H9 (cell line): ENCODE data around the gene DNAI1. TPM values are rescaled to one million over a fixed set of nuclear protein-coding genes. Genes with fewer than 3 reads are reported as not detected.
"Not testable (repeated sequence)": the region's sequence is repeated elsewhere in the genome, so short reads cannot be mapped to it uniquely, and the experiment has no call there.

ENCODE experiments used
- DNase-seq: peaks from one replicate; pipeline ENCODE4 v3.0.0-alpha.2; 2017
- H2AFZ ChIP-seq: one replicate; pipeline ENCODE4 v1.6.1; 2013; ENCODE audit warnings: mild to moderate bottlenecking, low read length, control low read depth, moderate library complexity
- H2AK5ac ChIP-seq: 2 replicates; pipeline ENCODE4 v1.6.1; 2013; ENCODE audit warnings: low read length, control low read depth, mixed read lengths; ENCODE audit not compliant: insufficient read length
- H2BK120ac ChIP-seq: one replicate; pipeline ENCODE4 v1.6.1; 2013; ENCODE audit warnings: low read depth, mild to moderate bottlenecking, low read length, control low read depth, inconsistent platforms; ENCODE audit not compliant: poor library complexity, severe bottlenecking
- H2BK12ac ChIP-seq: 2 replicates; pipeline ENCODE4 v1.6.1; 2013; ENCODE audit warnings: low read length, control low read depth, mixed read lengths, low read depth; ENCODE audit not compliant: insufficient read length
- H2BK15ac ChIP-seq: 2 replicates; pipeline ENCODE4 v1.6.1; 2013; ENCODE audit warnings: low read depth, low read length, control low read depth
- H2BK20ac ChIP-seq: one replicate; pipeline ENCODE4 v1.6.1; 2013; ENCODE audit warnings: low read depth, mild to moderate bottlenecking, low read length, control low read depth, inconsistent platforms; ENCODE audit not compliant: poor library complexity, severe bottlenecking
- H2BK5ac ChIP-seq: 2 replicates; pipeline ENCODE4 v1.6.1; 2013; ENCODE audit warnings: low read length, control low read depth, mixed read lengths; ENCODE audit not compliant: insufficient read length
- H3K14ac ChIP-seq: 2 replicates; pipeline ENCODE4 v1.6.1; 2013; ENCODE audit warnings: low read length, control low read depth; ENCODE audit not compliant: insufficient read depth
- H3K18ac ChIP-seq: 2 replicates; pipeline ENCODE4 v1.6.1; 2013; ENCODE audit warnings: low read depth, mild to moderate bottlenecking, mixed read lengths, low read length, control low read depth; ENCODE audit not compliant: insufficient read length
- H3K23ac ChIP-seq: 2 replicates; pipeline ENCODE4 v1.6.1; 2013; ENCODE audit warnings: low read length, control low read depth, mixed read lengths, low read depth; ENCODE audit not compliant: insufficient read length
- H3K23me2 ChIP-seq: 2 replicates; pipeline ENCODE4 v1.6.1; 2013; ENCODE audit warnings: low read depth, mild to moderate bottlenecking, mixed read lengths, low read length, control low read depth; ENCODE audit not compliant: insufficient read length, poor library complexity, severe bottlenecking
- H3K27ac ChIP-seq: 2 replicates; pipeline ENCODE4 v1.5.1; 2013; ENCODE audit warnings: low read length, control low read depth, mixed read lengths, low read depth; ENCODE audit not compliant: insufficient read length
- H3K27me3 ChIP-seq: 2 replicates; pipeline ENCODE4 v1.6.1; 2013; ENCODE audit warnings: low read length, control low read depth, inconsistent platforms; ENCODE audit not compliant: insufficient read depth
- H3K4ac ChIP-seq: 2 replicates; pipeline ENCODE4 v1.6.1; 2013; ENCODE audit warnings: low read depth, mild to moderate bottlenecking, control low read depth, inconsistent platforms, low read length, moderate library complexity
- H3K4me1 ChIP-seq: 2 replicates; pipeline ENCODE4 v1.6.1; 2013; ENCODE audit warnings: low read length, control low read depth, inconsistent platforms; ENCODE audit not compliant: insufficient read depth
- H3K4me2 ChIP-seq: 2 replicates; pipeline ENCODE4 v1.6.1; 2013; ENCODE audit warnings: low read length, control low read depth, mixed read lengths; ENCODE audit not compliant: insufficient read length, insufficient read depth
- H3K56ac ChIP-seq: 2 replicates; pipeline ENCODE4 v1.6.1; 2013; ENCODE audit warnings: low read depth, mild to moderate bottlenecking, mixed read lengths, low read length, control low read depth; ENCODE audit not compliant: insufficient read length
- H3K79me1 ChIP-seq: 2 replicates; pipeline ENCODE4 v1.6.1; 2013; ENCODE audit warnings: low read depth, mild to moderate bottlenecking, moderate library complexity, low read length, control low read depth, inconsistent platforms; ENCODE audit not compliant: insufficient read depth, poor library complexity, severe bottlenecking
- H3K79me2 ChIP-seq: 2 replicates; pipeline ENCODE4 v1.6.1; 2013; ENCODE audit warnings: low read length, control low read depth, inconsistent platforms; ENCODE audit not compliant: insufficient read depth
- H3K9ac ChIP-seq: 2 replicates; pipeline ENCODE4 v1.6.1; 2013; ENCODE audit warnings: low read length, control low read depth, mixed read lengths; ENCODE audit not compliant: insufficient read length; ENCODE audit errors: extremely low read depth
- H3K9me3 ChIP-seq: one replicate; pipeline ENCODE4 v1.6.1; 2013; ENCODE audit warnings: low read depth, low read length, inconsistent platforms; ENCODE audit not compliant: control insufficient read depth
- H3T11ph ChIP-seq: one replicate; pipeline ENCODE4 v1.6.1; 2013; ENCODE audit warnings: mild to moderate bottlenecking, low read length, control low read depth, inconsistent platforms
- H4K20me1 ChIP-seq: one replicate; pipeline ENCODE4 v1.6.1; 2013; ENCODE audit not compliant: control insufficient read depth, insufficient read length, insufficient read depth
- H4K5ac ChIP-seq: 2 replicates; pipeline ENCODE4 v1.6.1; 2013; ENCODE audit warnings: low read depth, mild to moderate bottlenecking, mixed read lengths, low read length, control low read depth; ENCODE audit not compliant: insufficient read length
- H4K8ac ChIP-seq: replicated peaks from 2 replicates; pipeline ENCODE4 v1.6.1; 2013; ENCODE audit warnings: low read length, control low read depth, mixed read lengths, low read depth; ENCODE audit not compliant: insufficient read length
- H4K91ac ChIP-seq: 2 replicates; pipeline ENCODE4 v1.6.1; 2013; ENCODE audit warnings: low read depth, mild to moderate bottlenecking, moderate library complexity, mixed read lengths, low read length, control low read depth; ENCODE audit not compliant: insufficient read length
- H3K27ac Mint-ChIP-seq, 3 experiments: 2 replicates in 2 of 3; 3 replicates in 1 of 3; pipeline ENCODE4 v1.8.0; 2020 to 2021; ENCODE audit warnings: mixed read lengths in 3 of 3, mild to moderate bottlenecking in 1 of 3, moderate library complexity in 1 of 3
- H3K27me3 Mint-ChIP-seq: 2 replicates; pipeline ENCODE4 v1.8.0; 2021; ENCODE audit warnings: low read depth, mild to moderate bottlenecking, moderate library complexity, mixed read lengths
- H3K36me3 Mint-ChIP-seq, 3 experiments: 2 replicates in 2 of 3; 3 replicates in 1 of 3; pipeline ENCODE4 v1.8.0; 2020 to 2021; ENCODE audit warnings: low read depth in 3 of 3, mixed read lengths in 3 of 3; ENCODE audit not compliant: insufficient read depth in 1 of 3
- H3K4me1 Mint-ChIP-seq, 2 experiments: 2 replicates each; pipeline ENCODE4 v1.8.0; 2020; ENCODE audit warnings: mixed read lengths in 2 of 2
- H3K4me3 Mint-ChIP-seq, 2 experiments: 2 replicates in 1 of 2; 3 replicates in 1 of 2; pipeline ENCODE4 v1.8.0; 2020 to 2021; ENCODE audit warnings: mild to moderate bottlenecking in 2 of 2, mixed read lengths in 2 of 2, moderate library complexity in 1 of 2
- H3K9me3 Mint-ChIP-seq, 2 experiments: 2 replicates in 1 of 2; 3 replicates in 1 of 2; pipeline ENCODE4 v1.8.0; 2020; ENCODE audit warnings: mild to moderate bottlenecking in 2 of 2, mixed read lengths in 2 of 2, moderate library complexity in 1 of 2
- WGBS: extraction: QIAGEN DNeasy Blood & Tissue Kit; methylation state at CpG from one replicate; pipeline ENCODE4 v1.1.7; 2013; ENCODE audit warnings: missing lambda C conversion rate, low lambda C conversion rate, mixed read lengths; ENCODE audit not compliant: insufficient read length; ENCODE audit errors: extremely low coverage; 5-methylcytosine and 5-hydroxymethylcytosine counted together
- total RNA-seq: library from RNA; stranded (reverse); gene quantifications from 2 replicates; pipeline ENCODE4 v1.2.1, GENCODE V29; 2021
- TF ChIP-seq, protein P1 (sequence below): fragments of 200-600 bp; sonication (generic); conservative IDR thresholded peaks from 3 replicates; pipeline ENCODE4 v1.8.0; 2021; ENCODE audit warnings: antibody characterized with exemption, mild to moderate bottlenecking

Gene DNAI1
- total RNA-seq, 1 experiment from 2014 or later = 0.22 TPM

GRCh38 chr9:34437006-34437925 is 21.3 kb upstream of the DNAI1 start:
- WGBS = no CpG with 5 or more reads among the region's 14 CpGs
- H2BK15ac ChIP-seq = no peak overlapping the region
- no peaks in the 10 kb centered on the region for H4K20me1 ChIP-seq
- no peak overlapping the region for H2AK5ac ChIP-seq
- no peaks in the 10 kb centered on the region for H3K9me3 ChIP-seq
- no peak overlapping the region for H2BK5ac ChIP-seq
- no peak overlapping the region for H2BK12ac ChIP-seq
- no peaks in the 10 kb centered on the region for H3K79me2 ChIP-seq
- TF ChIP-seq, protein P1, sequence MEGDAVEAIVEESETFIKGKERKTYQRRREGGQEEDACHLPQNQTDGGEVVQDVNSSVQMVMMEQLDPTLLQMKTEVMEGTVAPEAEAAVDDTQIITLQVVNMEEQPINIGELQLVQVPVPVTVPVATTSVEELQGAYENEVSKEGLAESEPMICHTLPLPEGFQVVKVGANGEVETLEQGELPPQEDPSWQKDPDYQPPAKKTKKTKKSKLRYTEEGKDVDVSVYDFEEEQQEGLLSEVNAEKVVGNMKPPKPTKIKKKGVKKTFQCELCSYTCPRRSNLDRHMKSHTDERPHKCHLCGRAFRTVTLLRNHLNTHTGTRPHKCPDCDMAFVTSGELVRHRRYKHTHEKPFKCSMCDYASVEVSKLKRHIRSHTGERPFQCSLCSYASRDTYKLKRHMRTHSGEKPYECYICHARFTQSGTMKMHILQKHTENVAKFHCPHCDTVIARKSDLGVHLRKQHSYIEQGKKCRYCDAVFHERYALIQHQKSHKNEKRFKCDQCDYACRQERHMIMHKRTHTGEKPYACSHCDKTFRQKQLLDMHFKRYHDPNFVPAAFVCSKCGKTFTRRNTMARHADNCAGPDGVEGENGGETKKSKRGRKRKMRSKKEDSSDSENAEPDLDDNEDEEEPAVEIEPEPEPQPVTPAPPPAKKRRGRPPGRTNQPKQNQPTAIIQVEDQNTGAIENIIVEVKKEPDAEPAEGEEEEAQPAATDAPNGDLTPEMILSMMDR = peak; percentile 88
- H2BK20ac ChIP-seq = no peak overlapping the region
- DNase-seq = peak; percentile 67
- H3T11ph ChIP-seq = no peak overlapping the region
- no peak overlapping the region for H2BK120ac ChIP-seq
- Mint-ChIP-seq H3K36me3 (peaks cover 4 to 6% (median 5%) of the 10 kb centered on the region in 3 experiments; a peak in 6 of 7 replicates), H3K27ac (no peak overlapping the region; a peak in 1 of 7 replicates), H3K27me3 (no peaks in the 10 kb centered on the region), H3K9me3 (no peaks in the 10 kb centered on the region; a peak in 1 of 5 replicates), H3K4me3 (no peak overlapping the region), H3K4me1 (no peaks in the 10 kb centered on the region)
- no peak overlapping the region for H3K23ac ChIP-seq
- H3K56ac ChIP-seq = no peak overlapping the region
- H3K4me2 ChIP-seq = no peak overlapping the region
- H2AFZ ChIP-seq = no peak overlapping the region
- no peaks in the 10 kb centered on the region for H3K23me2 ChIP-seq
- no peak overlapping the region for H3K27ac ChIP-seq
- H3K9ac ChIP-seq = no peak overlapping the region
- H3K4me1 ChIP-seq = no peaks in the 10 kb centered on the region; the same call in 1 of the 2 replicates
- H3K27me3 ChIP-seq = no peaks in the 10 kb centered on the region
- no peak overlapping the region for H3K4ac ChIP-seq
- no peaks in the 10 kb centered on the region for H3K79me1 ChIP-seq
- no peak overlapping the region for H4K8ac ChIP-seq
- no peak overlapping the region for H3K14ac ChIP-seq
- H4K5ac ChIP-seq = no peak overlapping the region
- H4K91ac ChIP-seq = no peak overlapping the region
- H3K18ac ChIP-seq = no peak overlapping the region

- H2AFZ ChIP-seq, H3K27me3 Mint-ChIP-seq, H3K9ac ChIP-seq, H2AK5ac ChIP-seq, H3K4me1 ChIP-seq, H3K4me3 Mint-ChIP-seq, H2BK5ac ChIP-seq, H4K5ac ChIP-seq, H3K27ac Mint-ChIP-seq, H3K4ac ChIP-seq, H3K9me3 ChIP-seq, H2BK120ac ChIP-seq, H3K23me2 ChIP-seq, H3K4me2 ChIP-seq, H3K14ac ChIP-seq, H3K18ac ChIP-seq, H3T11ph ChIP-seq, H3K79me1 ChIP-seq, H3K36me3 Mint-ChIP-seq, H2BK12ac ChIP-seq, H3K4me1 Mint-ChIP-seq, H3K27ac ChIP-seq, H3K9me3 Mint-ChIP-seq, H3K23ac ChIP-seq, H2BK15ac ChIP-seq, H3K27me3 ChIP-seq, DNase-seq, H3K79me2 ChIP-seq, H2BK20ac ChIP-seq, H4K20me1 ChIP-seq, H3K56ac ChIP-seq, H4K8ac ChIP-seq, H4K91ac ChIP-seq: not testable (repeated sequence)
- no CpG with 5 or more reads among the region's 28 CpGs for WGBS
These were observed 20.7 kb upstream of the DNAI1 start for GRCh38 chr9:34437926-34438307.
